C4-2B (cell line): ENCODE data around the gene NTRK2.

Experiments
- CTCF ChIP-seq: fragments of 450-650 bp; conservative IDR thresholded peaks from 2 replicates; pipeline ENCODE4 v1.5.1; 2017; ENCODE audit warnings: mild to moderate bottlenecking
- ZFX ChIP-seq: fragments of 450-650 bp; IDR thresholded peaks from 2 replicates; pipeline ENCODE4 v1.6.1; 2017

GRCh38 chr9:84659773-84660172 lies 9.8 kb upstream of the NTRK2 start:
- no peak for TF ChIP-seq CTCF
- no peak for TF ChIP-seq ZFX
